Stimulated activated CD8-positive, alpha-beta memory T cell treated with anti-CD3 and anti-CD28 coated beads, Interleukin-4, amount 100 ng/mL, for 48 hours (primary cell): ENCODE data around the gene ZNF500.
"Not testable (repeated sequence)": the region's sequence is repeated elsewhere in the genome, so short reads cannot be mapped to it uniquely, and the experiment has no call there.

Experiments used
- DNase-seq: peaks from one replicate; pipeline ENCODE4 v3.0.0-alpha.2; 2020

ZNF500 gene

DNA sequence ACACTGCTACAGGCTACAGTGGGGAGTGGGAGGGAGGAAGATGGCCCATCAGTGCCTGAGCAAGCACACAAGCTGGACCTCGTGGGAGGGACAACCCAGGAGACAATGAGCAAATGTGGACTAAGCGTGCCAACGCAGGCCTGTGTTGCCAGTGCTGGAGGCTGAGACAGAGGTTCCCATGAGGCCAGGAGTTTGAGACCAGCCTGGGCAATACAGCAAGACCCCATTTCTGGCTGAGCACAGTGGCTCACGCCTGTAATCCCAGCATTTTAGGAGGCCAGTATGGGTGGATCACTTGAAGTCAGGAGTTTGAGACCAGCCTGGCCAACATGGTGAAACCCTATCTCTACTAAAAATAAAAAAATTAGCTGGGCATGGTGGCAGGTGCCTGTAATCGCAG, 28.6 kb downstream of the ZNF500 start:
- not testable (repeated sequence) for DNase-seq

DNA sequence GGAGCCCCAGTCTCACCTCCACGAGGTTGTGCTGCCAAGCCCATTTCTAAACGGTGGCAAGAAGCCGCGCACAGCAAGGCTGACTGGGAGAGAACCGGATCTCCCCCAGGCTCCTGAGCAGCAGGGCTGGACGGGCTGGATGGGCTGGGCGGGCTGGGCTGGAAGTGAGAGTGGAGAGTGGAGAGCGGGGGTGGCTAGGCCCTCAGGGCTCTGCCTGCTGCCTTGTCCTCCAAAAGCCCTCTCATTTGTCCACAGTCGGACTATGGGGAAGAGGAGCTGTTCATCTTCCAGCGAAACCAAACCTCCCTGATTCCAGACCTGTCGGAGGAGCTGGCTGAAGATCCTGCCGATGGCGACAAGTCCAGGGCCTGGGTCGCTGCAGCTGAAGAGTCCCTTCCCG, 29.4 kb downstream of the ZNF500 start:
- DNase-seq: no peak

DNA sequence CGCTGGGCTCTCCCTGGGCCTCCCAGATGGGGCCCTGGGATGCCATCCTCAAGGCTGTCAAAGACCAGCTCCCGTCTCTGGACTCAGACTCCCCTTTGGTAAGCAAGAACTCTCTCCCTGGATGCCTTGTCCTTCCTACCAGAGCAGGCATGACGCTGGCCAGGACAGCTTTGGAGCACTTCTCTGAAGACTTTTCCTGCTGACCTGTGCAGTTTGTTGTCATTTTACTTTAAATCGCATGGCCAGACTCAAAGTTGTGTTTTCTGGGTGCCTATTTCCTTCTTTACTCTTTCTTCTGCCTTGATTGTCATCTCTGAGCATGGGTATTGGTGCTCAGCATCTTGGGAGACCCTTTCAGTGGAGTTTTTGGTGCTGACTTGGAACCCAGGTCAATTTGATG, 30.4 kb downstream of the ZNF500 start:
- DNase-seq: no peak

DNA sequence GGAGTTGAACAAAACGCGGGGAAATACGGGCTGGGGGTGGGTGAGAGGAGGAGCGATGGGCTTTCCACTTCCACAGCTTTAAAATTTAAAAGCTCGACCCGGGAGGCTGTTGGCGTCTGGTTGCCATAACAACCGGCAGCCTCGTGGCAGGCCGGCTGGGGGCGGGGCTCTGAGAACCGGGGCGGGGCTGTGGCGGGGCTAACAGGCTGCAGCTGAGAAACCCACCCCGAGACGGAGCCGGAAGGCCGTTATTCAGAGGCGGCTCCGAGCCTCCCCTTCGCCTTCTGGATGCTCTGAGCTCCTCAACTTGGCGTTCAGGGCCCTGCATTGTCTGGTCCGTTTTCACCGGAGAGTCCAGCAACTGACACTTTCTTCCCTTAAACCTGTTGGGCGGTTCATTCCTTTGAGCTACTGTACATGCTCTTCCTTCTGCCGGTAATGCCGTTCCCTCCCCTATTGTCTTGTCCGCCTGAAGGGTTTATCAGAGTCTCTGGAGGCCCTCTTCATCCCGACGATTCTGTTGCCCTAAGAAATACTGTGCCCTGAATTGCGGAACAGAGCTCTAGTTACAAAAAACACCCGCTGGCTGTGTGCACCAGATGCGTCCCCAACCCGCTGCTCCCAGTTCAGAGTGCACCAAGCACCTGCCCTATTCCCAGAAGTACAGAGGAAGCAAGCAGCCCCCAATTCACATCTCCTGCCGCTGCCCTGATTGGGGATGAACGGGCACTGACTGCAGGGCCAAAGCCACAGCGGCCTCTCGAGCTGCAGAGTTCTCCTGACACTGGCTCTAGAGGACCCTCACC, 32.0 kb downstream of the ZNF500 start:
- DNase-seq: peak; percentile 95

DNA sequence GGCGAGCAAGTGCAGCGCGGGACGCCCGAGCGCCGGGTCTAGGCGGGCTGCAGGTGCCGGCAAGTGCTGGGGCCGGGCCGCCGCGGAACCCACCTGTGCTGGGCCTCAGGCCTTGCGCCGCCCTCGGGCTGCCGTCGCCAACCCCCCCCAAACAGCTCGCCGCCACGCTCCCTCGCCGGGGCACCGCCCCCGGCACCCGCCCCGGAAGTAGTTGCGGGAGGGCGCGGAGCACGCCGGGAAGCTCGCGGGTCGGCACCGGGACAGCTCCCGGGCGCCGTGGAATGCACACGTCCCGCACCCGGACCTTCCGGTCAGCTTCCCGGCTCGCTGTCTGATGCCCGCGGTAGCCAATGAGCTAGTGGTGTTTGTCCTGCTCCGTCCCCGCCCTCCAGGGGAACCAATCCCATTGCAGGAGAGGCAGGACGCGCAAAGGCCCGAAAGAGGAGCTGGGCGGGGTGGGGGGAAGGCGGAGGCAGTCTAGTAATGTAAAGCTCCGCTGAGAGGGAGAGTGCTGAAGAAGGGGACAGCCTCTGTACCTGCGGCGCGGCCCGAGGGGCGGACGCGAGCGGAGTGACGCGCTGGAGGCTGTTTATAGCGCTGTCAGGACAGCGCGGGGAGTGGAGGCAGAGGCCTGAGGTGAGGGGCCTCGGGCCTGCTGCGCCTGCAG, 32.8 kb downstream of the ZNF500 start, which contains the start of the genes ANKS3 and DNAAF8:
TSS of gene ANKS3 (minus strand) at position 209 of the 667 bp plus-strand sequence. CDS start 4,122 bp downstream, outside the sequence.
TSS of gene DNAAF8 (plus strand) at position 475 of the 667 bp plus-strand sequence. CDS start 1,978 bp downstream, outside the sequence.
- peak; percentile 85 for DNase-seq

DNA sequence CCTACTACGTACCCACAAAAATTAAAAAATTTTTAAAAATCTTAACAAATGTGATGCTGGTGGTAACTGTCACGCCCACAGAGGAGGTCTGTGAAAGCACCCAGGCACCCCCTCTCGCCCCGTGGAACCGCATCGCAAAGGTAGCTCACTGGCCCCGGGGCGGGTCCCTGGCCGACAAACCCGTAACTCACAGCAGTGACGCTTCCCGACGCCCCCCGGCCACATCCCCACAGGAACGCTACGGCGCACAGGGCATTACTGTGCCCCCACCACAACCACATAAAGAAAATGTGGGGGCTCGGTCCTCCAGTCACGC, 33.3 kb downstream of the ZNF500 start:
- peak; percentile 55 for DNase-seq

DNA sequence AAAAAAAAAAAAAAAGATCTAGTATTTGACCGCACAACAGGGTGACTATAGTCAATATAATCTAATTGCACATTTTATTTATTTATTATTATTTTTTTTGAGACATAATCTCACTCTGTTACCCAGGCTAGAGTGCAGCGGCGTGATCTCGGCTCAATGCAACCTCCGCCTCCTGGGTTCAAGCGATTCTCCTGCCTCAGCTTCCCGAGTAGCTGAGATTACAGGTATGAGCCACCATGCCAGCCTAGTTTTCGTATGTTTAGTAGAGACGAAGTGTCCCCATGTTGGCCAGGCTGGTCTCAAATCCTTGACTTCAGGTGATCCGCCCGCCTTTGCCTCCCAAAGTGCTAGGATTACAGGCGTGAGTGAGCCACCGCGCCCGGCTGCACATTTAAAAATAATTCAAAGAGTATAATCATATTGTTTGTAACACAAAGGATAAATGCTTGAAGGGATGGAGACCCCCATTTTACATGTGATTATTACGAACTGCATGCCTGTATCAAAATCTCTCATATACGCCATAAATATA, 33.7 kb downstream of the ZNF500 start:
- DNase-seq: no peak

DNA sequence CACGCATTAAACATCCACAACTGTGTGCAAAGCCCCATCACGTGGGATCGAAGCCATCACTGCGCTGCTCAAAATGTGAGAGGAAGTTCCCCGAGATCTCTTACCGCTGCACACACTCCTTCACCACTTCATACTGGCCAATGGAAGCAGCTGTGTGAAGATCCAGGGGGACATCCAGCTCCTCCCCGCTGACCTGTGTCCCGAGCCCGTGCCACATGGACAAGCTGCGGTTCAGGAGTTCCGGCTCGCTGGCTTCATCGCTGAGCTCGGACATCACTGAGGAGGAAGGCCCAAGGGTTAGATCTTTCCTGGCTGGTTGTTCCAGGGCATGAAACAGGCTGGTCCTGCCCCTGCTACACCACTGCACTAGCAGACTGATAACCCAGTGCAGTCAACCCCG, 37.1 kb downstream of the ZNF500 start:
- DNase-seq: no peak

DNA sequence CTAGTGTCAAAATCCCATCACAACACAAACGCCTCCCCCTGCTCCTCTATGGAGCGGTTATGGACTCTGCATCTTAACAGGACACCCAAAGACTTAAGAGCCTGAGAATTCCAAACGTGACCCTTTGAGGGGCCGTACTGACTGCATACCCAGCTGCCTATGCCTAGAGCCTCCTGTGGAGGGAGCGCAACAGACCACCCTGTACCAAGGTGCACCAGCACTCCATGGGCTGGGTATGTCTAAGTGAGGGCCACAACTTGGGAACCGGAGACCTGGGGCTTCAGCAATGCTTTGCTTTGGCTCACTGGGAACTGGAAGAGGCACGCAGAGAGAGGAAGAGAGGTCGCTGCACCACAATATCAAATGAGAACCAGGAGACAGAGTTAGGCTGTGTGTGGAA, 38.3 kb downstream of the ZNF500 start:
- DNase-seq: no peak

DNA sequence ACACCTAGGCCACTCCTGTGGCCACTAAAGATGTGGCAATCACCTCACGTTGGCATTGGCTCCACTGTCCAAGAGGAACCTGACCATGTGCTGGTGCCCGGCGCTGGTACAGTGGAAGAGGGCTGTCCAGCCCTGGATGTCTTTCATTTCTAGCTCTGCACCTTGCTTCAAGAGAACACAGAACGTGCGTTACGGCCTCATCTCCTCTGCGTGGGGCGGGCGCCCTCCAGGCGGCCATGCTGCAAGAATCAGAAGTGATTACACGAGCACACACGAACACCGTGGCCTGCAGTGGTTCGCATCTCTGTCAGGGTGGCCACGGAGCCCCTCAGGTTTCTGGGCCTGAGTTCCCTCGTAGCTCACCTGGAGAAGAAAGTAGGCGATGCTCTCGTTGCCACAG, 40.3 kb downstream of the ZNF500 start:
- no peak for DNase-seq

DNA sequence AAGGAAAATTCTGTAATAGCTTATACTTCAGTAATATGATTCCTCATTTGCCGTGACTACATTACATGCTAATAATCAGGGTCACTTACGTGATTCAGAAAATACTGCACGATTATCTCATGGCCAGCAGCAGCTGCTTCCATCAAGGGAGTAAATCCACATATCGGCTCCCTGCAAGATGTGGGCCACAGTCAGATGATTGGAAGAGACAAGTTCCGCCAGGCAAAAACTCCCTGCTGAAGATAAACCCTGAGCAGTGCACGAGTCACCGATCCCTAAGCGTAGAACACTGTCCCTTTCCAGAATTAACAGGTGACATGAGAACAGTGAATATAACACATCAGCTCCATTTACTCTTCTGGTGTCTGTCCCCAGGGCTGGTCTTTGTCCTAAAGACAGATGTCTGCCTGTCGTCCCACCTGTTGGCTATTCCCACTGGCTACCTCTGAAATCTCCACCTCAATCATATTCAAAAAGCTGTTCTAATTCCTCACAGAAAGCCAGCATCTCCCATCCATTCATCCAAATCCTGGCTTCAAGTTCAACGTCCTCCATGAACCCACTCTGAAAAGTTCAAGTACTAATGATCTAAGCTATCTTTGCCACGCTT, 42.2 kb downstream of the ZNF500 start:
- no peak for DNase-seq

DNA sequence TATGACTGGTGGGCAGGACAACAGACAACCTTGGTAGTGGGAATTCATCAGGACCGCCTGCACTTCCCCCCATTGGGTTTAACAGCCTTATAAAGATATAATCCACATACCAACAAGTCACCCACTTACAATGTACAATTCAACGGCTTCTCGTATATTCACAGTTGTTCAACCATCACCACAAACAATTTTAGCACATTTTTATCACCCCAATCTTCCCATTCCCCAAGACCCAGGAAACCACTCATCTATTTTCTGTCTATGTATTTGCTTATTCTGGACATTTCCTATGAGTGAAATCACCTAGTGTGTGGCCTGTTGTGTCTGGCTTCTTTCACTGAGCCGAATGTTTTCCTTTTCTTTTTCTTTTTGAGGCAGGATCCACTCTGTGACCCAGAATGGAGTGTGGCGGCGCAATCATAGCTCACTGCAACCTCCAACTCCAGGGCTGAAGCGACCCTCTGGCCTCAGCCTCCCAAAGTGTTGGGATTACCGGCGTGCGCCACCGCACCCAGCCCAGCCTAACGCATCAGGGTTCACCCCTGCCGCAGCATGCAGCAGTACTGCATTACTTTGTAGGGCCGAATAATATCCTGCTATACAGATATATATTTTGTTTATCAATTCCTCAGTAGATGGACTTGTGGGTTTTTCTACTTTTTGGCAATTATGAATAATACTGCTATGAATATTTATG, 43.7 kb downstream of the ZNF500 start:
- DNase-seq: no peak

DNA sequence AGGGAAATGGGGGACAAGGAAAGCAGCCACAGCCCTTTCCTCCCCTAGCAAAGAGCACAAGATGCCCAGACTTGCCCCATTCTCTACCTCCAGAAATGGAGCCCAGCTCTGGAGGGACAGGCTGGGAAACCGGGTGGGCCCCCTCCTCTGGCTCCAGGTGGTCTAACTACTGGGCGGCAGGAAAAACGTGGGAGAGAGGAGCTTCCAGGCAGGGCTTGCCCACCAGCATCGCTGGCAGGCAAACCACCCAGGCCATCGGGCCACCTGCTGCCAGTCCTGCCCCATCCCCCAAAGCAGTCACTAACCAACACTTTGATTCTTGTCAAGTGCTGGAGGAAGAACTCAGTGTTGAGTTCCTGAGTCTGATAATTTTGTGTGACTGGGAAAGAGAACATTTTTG, 48.5 kb downstream of the ZNF500 start:
- DNase-seq: no peak

DNA sequence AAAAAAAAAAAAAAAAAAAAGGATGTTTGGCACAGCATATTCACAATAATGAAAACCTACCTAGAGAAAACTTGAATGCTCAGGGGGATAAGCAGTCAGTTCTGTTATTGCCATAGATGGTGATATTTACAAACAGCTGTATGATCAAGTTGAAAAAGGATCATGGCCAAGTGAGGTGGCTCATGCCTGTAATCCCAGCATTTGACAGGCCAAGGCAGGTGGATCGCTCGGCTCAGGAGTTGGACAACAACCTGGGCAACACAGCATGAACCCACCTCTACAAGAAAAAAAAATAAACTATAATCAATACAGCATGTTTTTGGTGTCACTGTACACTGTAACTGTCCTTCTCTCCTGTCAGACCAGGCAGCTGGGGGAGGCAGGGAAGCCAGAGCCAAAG, 52.0 kb downstream of the ZNF500 start:
- no peak for DNase-seq

DNA sequence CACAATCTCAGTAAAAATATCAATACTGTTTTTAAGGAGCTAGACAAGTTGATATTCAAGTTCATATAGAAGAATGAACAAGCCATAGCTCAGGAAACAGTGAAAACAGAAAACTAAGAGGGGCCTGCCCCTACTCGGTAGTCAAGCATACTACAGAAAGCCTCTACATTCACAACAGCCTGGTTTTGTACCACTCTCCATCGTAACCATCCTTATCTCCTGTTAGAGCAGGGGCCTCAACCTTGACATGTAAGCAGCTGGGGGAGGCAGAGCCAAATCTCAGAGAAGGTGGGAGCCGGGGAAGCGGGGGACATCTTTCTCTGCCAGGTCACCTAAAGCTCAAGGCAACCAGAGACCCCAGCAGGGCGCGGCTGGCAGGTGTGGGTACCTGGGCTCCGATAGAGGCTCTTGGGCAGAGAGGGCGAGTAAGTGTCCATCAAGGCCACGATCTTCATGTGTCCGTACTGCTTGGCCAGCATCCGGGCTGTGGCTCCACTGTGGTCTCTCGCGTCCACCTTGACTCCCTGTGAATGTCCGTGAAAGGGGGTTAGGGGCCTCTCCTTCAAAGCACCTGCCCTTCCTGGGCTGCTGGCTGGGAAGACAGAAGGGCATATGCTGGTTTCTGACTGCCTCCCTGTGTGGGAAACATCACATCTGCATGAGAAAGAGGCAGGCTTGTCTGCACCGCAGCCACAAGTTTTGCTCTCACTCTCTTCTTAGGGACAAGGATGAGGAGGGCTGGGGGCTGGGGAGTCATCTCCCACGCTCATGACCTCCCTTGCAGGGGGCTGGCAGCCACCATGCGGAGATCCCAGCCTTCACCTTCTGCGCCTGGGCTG, 53.1 kb downstream of the ZNF500 start:
- DNase-seq: no peak

DNA sequence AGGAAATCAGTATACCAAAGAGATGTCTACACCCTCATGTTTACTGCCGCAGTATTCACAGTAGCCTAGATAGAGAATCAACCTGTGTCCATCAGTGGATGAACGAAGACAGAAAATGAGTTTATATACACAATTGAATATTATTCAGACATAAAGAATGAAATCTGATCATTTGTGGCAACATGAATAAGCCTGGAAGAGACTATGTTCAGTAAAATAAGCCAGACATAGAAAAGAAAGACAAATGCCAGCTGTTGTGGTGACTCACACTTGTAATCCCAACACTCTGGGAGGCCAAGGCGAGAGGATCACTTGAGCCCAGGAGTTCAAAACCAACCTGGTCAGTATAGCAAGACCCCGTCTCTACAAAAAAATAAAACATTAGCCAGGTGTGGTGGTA, 57.5 kb downstream of the ZNF500 start:
- no peak for DNase-seq

DNA sequence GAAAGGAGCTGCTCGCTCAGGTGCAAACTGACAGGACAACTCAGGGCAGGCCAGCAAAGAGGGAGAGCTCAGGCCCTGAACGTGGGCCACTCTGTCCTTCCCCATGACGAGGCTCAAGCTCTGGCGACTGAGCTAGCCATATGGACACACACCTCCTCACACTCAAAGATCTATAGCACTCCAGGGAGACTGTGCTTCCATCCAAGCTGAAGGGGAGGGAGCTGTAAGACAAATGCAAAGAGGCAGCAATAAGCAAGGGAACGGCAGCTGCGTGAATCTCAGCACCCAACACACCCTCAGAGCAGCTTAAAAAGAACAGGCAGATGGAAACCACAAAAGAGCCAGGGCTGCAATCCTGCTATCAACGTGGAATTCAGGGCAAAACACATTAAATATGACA, 60.1 kb downstream of the ZNF500 start:
- no peak for DNase-seq

DNA sequence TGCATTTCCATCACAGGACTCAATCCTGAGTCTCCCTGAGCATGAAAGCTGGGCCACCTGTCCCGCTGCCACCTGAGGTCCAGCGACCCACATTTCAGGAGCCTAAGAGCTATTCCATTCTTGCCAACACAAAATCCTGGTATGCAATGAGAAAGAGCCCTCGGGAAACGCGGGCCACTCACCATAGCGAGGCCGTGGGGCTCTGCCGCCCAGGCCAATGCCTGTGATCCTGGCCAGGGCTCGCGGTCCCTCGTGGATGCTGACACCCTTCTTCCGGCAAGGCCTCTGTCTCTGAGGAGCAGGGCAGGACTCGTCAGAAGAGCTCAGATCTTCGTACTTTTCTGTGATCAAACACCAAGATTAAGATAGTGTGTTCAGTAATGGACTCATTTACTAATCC, 62.0 kb downstream of the ZNF500 start:
- DNase-seq: no peak

DNA sequence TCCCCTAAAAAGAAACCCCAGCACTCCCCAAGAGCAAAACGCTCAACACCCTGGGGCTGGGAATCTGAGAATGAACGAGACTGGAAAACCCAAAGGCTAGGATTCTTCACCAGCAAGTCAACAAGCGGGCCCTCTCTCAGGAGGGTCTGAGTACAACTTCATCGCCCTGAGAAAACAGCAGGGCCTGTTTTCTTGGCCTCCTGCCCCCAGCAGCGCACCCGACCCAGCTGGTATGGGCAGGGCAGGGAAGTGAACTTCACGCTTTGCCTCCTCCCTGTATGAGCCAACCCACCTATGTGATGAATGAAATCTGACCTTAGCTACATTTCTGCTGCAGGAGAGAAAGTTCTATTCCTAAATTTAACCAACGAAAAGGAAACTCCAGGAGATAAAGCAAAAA, 62.5 kb downstream of the ZNF500 start:
- no peak for DNase-seq

DNA sequence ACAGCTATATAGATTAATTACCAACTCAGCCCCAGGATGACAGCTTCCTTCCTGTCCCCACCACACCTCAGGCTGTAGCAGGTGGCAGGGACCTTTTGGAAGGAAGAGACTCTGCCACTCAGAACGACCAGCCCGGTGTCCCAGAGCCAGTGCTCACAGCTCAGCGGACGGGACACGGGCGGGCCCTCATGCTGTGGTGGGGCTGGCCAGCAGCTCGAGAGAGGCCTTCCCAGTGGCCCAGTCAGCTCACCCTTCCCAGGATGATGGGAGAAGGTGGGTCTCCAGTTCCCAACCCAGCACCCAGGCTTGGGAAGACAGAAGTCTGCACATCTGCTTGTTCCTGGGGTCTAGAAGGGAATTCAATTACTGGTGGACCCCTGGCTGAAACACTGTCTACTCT, 63.1 kb downstream of the ZNF500 start:
- DNase-seq: no peak

DNA sequence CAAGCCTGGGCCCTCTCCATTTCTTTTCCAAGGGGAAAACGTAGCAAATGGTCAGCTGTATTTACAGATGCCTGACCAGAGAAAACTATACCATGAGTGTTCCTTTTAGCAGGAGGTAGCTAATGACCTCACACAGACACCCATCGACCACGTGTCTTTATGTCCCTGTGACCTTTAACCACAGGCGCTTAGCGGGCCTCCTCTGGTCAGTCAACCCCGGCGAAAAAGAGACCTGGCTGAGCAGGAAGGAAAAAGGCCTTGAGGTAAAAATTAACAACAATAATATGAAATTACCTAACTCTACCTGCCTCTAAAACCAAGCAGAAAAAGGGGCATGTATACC, 64.5 kb downstream of the ZNF500 start:
- DNase-seq: no peak

DNA sequence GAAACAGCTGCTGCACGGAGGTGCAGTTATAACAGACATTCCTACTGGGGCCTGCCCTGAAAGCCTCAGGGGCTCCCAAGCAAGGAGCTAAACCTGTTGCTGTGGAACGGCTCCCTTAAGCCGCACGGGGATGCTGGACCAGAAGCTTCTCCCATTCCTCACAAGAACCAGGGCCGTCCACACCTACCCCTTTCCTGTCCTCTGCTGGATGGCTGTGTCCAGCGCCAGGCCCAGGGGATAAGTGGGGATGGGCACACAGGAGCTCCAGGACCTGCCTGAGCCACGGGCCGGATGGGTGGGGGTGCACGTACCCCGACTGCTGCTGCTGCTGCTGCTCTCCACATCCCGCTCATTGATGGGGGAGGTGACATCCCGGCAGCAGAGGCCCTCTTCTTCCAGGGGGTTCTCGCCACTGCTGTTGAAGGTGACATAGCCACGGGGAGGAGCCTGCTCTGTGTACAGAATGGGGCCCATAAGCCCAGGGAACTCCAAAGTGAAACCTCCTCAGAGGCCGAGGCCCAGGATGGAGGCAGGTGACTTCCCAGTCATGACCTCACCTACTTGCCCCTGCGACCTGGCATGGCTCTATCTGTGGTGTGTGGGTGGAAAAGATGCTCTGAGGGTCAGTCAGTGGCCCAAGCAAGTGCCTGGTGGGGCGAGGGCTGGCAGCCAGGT, 65.0 kb downstream of the ZNF500 start:
- no peak for DNase-seq
